DMS153 (cell line): ENCODE data around the gene OR2L3.
"Not testable (repeated sequence)": the region's sequence is repeated elsewhere in the genome, so short reads cannot be mapped to it uniquely, and the experiment has no call there.

ENCODE experiments used
- DNase-seq: peaks from one replicate; lab custom pipeline; 2025; lab: John Stamatoyannopoulos, UW

Gene OR2L3, protein sequence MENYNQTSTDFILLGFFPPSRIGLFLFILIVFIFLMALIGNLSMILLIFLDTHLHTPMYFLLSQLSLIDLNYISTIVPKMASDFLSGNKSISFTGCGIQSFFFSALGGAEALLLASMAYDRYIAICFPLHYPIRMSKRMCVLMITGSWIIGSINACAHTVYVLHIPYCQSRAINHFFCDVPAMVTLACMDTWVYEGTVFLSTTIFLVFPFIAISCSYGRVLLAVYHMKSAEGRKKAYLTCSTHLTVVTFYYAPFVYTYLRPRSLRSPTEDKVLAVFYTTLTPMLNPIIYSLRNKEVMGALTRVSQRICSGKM

DNA sequence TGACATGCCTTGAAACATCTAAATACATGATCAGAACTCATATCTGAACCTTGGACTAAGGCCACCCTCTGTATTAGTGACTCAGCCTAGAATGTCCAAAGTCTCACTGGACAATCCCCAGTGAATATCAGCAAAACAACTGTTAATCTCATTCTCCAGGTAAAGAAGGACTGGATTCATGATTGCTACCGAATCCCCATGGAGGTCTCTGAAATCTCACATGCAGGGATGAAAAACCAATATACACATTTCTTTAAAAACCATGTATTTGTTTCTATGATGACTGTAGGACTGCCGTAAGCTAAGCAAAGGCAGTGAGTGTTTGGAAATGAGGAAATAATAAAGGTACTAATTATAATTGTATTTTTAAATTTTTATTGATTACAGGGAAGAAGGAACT lies at the start of gene OR2L3:
OR2L3 (plus strand) TSS at position 301 of the 400 bp plus-strand sequence. CDS start 13,846 bp downstream, outside the sequence.
- no peak for DNase-seq

DNA sequence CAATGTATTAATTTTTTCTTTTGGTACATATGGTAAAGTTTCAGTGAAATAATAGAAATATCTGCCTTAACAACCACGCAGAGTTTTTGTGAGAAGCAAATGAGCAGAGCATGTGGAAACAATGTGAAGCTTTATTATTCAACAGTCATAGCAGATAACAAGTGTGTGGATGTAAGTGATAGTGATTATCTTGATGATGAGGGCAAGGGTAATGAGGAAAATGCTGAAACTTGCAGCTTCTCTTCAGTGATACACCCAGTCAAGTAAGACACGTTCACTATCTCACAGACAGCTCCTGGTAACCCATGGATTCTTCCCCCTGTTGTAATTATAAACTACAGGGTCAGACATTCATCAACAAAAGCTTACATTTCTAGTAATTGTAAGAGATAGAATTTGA lies 47.8 kb upstream of the OR2L3 start:
- DNase-seq, result no peak

DNA sequence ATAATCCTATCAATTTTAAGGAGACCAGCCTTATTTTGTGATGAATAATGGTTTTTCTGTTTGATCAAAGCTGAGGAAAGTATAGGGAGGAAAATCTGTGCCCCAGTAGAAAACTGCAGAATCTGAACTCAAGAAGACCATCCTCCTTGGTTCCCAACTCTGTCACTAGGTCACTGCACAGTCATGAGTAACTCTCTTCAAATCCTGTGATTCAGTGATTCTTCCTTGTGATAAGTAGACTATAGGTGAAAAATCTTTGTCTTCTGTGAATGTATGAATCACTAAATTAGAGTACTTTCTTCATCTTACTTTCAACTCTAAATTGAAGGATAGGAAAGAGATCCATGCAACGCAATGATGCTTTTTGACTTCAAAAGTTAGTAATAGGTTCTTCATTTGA lies 46.5 kb upstream of the OR2L3 start:
- no peak for DNase-seq

DNA sequence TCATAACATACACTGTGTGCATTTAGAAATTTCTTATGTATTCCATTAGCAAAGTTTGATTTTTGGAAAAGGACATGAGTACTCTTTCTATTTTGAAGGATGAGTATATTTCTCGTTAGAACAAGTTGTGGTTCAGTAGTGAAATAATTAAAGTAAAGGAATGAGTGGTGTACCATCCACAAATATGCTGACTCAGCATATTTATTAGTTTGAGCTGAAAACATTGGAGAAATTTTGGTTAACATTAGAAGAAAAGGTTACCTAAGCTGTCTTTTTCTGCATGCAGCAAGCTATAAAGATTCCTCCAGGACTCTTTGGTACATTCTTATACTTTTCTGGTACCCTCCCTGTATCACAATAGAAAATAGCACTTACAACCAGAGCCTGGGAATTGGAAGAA lies 38.9 kb upstream of the OR2L3 start:
- DNase-seq, result no peak

DNA sequence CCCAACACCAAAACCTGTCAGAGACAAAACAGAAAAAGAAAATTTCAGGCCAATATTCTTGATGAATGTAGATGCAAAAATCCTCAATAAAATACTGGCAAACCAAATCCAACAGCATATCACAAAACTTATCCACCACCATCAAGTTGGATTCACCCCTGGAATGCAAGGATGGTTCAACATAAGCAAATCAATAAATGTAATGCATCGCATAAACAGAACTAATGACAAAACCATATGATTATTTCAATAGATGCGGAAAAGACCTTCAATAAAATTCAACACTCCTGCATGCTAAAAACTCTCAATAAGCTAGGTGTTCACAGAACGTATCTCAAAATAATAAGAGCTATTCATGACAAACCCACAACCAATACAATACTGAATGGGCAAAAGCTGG lies 37.0 kb upstream of the OR2L3 start:
- no peak for DNase-seq

DNA sequence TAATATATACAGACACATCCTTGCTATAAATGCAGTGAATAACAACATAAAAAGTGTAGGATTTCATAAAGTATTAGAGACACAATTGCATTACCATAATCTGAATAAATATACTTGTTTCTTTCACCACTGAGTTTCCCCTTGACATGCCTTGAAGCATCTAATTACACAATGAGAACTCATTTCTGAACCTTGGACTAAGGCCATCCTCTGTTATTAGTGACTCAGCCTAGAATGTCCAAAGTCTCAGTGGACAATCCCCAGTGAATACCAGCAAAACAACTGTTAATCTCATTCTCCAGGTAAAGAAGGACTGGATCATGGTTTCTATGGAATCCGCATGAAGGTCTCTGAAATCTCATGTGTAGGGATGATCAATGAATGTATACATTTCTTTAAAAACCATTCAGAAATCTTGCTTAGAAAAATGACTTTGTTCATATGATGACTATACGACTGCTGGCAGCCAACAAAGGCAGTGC lies 33.4 kb upstream of the OR2L3 start, which contains the start of gene OR2L5:
OR2L5 (plus strand) TSS at position 432 of the 482 bp plus-strand sequence. CDS start 8,288 bp downstream, outside the sequence.
- no peak for DNase-seq

DNA sequence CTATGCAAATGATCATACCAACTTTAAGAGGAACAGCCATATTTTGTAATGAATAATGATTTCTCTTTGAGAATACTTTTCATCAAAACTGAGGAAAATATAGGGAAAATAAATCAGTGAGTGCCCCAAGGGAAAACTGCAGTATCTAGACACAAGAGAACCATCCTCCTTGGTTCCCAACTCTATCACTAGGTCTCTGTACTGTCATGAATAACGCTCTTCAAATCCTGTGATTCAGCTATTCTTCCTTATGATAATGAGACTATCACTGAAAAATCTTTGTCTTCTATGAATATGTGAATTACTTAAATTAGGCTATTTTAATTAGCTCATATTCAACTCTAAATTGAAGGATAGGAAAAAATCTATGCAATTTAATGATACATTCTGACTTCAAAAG lies 30.8 kb upstream of the OR2L3 start:
- DNase-seq, result no peak

DNA sequence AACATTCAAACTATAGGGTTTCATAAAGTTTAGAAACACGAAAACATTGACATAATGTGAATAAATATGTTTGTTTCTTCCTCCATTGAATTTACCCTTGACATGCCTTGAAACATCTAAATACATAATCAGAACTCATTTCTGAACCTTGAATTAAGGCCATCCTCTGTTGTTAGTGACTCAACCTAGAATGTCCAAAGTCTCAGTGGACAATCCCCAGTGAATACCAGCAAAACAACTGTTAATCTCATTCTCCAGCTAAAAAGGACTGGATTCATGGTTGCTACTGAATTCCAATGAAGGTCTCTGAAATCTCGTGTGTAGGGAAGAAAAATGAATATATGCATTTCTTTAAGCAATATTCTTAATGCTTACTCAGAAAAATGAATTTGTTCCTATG lies 16.9 kb upstream of the OR2L3 start, which contains the start of gene OR2L2:
OR2L2 (plus strand) TSS at position 301 of the 400 bp plus-strand sequence. CDS start 8,198 bp downstream, outside the sequence.
- no peak for DNase-seq

DNA sequence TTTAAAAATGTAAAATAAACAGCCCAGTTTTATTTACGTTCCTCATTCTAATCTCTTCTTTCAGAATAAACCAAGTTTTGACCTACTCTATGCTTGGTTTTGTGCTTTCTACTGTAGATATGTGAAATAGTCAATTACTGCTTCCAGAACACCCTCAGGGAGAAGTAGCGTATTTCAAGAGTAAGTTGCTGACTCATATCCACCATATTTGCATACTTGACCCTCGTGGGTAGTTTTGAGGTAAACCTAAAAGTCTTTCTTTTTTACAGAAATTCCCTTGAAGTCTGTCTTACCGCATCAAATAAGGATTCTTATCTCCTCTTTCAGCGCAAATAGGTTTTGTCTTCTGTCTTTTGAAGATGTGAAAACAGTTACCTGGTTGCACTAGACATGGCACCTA lies 1.4 kb upstream of the OR2L3 start:
- DNase-seq, result no peak

DNA sequence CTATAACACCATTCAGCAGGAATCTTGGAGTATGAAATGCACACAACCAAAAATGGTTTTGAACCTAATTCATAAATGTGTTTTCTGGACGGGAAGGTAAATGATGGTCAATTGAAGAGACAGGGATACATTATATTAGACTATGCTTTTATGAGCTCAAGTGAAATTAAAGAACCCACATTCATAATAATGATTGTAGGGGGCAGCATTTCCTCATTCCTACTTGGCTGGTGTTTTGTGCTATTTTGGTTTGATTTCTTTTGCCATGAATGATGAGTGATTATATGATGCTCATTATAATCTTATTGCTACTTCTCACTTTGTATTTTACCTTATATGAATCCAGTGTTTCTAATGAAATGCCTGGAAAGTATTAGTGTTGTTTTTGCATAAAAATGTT lies 372 bp downstream of the OR2L3 start:
- DNase-seq, result no peak

DNA sequence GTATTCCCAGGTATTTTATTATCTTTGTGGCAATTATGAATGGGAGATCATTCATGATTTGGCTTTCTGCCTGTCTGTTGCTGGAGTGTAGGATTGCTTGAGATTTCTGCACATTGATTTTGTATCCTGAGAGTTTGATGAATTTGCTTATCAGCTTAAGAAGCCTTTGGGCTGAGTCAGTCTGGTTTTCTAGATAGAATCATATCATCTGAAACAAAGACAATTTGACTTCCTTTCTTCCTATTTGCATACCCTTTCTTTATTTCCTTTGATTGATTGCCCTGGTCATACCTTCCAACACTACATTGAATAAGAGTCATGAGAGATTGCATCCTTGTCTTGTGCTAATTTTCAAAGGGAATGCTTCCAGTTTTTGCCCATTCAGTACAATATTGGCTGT lies 8.0 kb downstream of the OR2L3 start:
- DNase-seq, result no peak

DNA sequence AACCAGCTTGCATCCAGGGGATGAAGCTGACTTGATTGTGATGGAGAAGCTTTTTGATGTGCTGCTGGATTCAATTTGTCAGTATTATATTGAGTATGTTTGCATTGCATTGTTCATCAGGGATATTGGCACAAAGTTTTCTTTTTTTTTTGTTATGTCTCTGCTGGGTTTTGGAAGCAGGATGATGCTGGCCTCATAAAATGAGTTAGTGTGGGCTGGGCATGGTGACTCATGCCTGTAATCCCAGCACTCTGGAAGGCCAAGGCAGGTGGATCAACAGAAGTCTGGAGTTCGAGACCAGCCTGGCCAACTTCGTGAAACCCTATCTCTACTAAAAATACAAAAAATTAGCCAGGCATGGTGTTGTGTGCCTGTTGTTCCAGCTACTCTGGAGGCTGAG lies 8.6 kb downstream of the OR2L3 start:
- DNase-seq, result no peak

DNA sequence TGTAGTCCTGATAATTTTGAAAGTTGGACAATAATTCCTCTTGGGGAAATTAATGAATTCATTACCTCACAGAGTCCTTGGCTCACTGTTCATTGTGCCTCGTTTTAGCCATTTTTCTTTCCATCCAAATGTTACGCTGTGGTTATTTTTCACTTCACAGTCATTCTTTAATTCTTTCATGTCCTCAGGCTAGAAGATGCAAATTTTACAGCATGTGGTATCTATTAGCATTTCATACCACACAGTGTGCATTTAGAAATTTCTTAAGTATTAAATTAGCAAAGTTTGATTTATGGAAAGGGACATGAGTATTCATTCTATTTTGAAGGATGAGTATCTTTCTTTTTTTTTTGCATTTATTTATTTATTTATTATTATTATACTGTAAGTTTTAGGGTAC lies 18.4 kb downstream of the OR2L3 start:
- DNase-seq, result no peak

DNA sequence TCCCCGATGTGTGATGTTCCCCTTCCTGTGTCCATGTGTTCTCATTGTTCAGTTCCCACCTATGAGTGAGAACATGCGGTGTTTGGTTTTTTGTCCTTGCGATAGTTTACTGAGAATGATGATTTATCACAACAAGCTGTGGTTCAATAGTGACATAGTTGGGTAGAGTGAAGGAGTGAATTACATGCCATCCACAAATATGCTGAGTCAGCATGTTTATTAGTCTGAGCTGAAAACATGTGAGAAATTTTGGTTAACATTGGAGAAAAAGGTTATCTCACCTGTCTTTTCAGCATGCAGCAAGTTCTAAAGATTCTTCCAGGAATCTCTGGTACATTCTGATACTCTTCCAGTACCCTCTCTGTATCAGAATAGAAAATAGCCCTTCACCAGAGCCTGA lies 19.0 kb downstream of the OR2L3 start:
- DNase-seq, result no peak

DNA sequence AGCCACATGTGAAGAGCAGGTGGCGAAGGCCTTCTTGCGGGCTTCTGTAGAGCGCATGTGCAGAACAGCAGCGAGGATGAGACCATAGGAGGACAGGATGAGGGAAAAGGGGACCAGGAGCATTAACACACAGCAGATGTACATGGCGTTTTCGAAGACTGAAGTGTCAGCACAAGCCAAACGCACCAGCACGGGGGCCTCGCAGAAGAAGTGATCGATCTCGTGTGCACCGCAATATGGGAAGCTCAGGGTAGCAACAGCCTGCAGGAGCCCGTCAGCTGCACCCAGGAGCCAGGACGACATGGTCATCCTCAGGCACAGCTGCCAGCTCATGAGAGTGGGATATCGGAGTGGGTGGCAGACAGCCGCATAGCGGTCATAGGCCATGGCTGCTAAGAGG lies 37.2 kb downstream of the OR2L3 start:
- DNase-seq, result not testable (repeated sequence)

DNA sequence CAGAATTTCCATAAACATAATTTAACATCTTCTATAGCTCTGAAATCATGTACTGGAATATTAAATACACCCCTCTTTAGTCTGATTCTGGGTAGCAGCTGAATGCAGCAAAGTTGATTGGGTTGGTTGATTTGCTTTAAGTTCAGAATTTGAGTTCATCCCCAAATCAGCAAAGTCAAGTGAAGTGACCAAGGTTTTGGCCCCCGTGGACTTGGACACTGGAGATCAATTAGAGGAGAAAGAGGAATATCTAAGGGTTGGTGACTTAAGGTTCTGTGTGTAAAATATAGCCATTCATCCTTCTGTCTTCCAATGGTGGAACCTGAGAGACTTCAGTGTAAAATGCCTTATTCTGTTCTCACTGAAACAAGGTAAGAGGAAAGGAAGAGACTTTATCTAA lies 48.2 kb downstream of the OR2L3 start, which contains the start of gene OR2L13:
OR2L13 (plus strand) TSS at position 301 of the 400 bp plus-strand sequence. CDS start 4,192 bp downstream, outside the sequence.
- DNase-seq, result no peak

DNA sequence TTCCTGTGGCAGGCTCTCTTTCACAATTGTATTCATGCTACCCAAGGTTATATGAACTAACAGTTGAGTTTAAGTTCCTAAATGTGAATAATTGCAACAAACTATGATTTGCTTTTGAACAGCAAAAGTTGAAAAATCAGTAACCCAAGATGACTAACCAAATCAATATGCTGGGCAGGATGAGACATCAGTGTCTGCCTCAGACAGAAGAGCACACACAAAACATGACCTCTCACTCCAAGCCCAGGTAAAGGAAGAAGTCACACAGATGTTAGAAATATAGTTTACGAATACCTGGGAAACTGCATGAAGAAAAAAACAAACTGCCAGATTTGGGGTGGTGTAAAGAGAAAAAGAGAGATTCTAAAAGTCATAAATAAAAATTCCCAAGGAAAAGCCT lies 51.9 kb downstream of the OR2L3 start:
- DNase-seq, result no peak

DNA sequence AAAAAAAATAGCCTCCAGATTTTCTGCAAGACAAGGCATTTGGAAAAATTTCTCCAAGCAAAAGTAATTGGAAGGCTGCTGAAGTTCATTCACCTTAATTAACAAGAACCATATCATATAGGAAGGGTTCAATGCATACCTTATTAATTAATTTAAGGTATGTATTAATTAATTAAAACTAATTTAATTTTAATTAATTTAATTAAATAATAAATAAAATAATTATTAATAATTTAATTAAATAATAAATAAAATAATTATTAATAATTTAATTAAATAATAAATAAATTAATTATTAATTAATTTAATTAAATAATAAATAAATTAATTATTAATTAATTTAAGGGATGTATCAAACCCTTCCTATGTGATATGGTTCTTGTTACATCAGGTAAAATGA lies 56.2 kb downstream of the OR2L3 start:
- DNase-seq, result no peak

DNA sequence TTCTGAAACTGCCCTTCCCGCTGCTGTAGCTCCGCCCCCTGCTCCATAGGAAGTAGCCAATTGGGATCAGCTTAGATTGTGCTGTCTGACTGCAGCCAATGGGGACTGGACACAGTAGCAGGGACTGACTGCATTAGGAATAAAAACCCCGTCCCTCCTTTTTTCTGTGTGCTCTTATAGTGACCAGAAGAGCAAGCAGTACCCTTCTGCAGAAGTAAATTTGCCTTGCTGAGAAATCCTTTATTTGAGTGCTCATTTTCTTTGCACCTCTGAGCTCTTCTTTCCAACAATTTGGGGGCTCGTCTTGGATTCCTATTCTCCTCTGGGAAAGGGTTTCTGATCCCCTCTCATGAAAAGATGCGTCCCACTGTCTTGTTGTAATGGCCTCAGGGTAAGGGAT lies 64.5 kb downstream of the OR2L3 start:
- DNase-seq, result no peak
